Measurements from ENCODE around the gene PROM2. TPM values are rescaled to one million over a fixed set of nuclear protein-coding genes. Genes with fewer than 3 reads are reported as not detected.

The PROM2 gene
- total and polyA plus RNA-seq, 2 donors (not counting 3 experiments of a cell fraction or from before 2014, with no cell fraction given), result 0.39 to 0.60 TPM

DNA sequence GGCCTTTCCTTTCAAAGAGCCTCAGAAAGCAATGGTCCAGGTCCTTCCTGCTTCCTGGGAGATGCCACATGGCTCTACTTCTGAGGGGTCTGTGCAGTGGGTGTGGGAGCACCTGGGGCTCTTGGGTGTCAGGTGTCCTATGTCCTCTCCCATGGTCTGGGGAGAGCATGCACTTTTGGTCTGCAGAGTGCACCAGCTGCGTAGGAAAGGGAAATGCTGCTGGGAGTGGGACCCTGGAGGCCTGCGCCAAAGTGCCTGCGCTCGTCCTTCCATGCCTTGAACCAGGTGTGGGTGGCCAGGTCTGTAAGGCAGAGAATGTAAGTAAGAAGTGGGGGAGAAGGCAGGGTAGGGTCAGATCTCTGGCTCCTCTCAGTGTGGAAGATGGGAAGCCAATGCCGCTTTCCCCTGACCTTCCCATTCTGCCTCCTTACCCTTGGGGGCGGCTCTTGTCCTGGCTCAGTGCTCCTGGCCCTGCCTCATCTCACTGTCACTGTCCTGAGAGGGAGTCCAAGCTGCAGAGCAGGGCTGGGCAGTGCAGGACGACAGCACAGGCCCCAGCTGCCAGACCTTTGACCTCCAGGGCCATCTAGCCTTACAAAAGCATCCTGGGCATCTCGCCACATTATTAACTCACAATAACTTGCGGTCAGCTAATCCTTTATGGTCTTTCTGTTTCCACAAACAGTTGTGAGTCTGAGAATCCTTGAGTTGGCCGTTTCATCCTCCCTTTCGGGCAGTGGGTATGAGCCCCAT is 6.6 kb upstream of the PROM2 start:
- Histone ChIP-seq H3K36me3 (ENCODE audit: control insufficient read depth in 2 of 2, extremely low read depth in 1 of 2, insufficient read depth in 2 of 2, low read length in 2 of 2) (no peaks in the 10 kb centered on the region), H3K9me3 (replicated peaks; ENCODE audit: control insufficient read depth, insufficient read depth, low read length) (no peaks in the 10 kb centered on the region), H3K9me1 (replicated peaks; ENCODE audit: control insufficient read depth, extremely low read depth, insufficient read depth, low read length) (no peaks in the 10 kb centered on the region), H2AFZ (ENCODE audit: low read depth, low read length) (no peak overlapping the region), H3K9ac (replicated peaks; ENCODE audit: extremely low read depth, insufficient read depth, low read length) (no peak overlapping the region), H4K20me1 (replicated peaks; ENCODE audit: control insufficient read depth, extremely low read depth, insufficient read depth, low read length) (no peaks in the 10 kb centered on the region), H3K4me2 (ENCODE audit: insufficient read depth, low read length) (no peak overlapping the region), H3K4me1 (ENCODE audit: control insufficient read depth, extremely low read depth, insufficient read depth, low read length) (no peaks in the 10 kb centered on the region), H3K4me3 (replicated peaks in 1 of 3; ENCODE audit: insufficient read depth in 1 of 3, low read depth in 1 of 3, low read length in 3 of 3) (no peak overlapping the region), H3K27ac (ENCODE audit: insufficient read depth, low read depth, low read length) (no peak overlapping the region), H3K79me2 (ENCODE audit: control insufficient read depth, insufficient read depth, low read length) (no peaks in the 10 kb centered on the region), H3K27me3 (ENCODE audit: control insufficient read depth in 2 of 2, insufficient read depth in 2 of 2, low read length in 2 of 2) (no peaks in the 10 kb centered on the region)
- DNase-seq (ENCODE audit: low read depth, low spot score), result no peak
- FAIRE-seq, result no peak
- intact Hi-C loops (cut with micrococcal nuclease), result no loop called here
- TF ChIP-seq POLR2AphosphoS5 (IDR thresholded peaks at IDR 0.05; ENCODE audit: insufficient read depth, low read depth, low read length) (no peak), EZH2 (IDR thresholded peaks at IDR 0.05; ENCODE audit: borderline replicate concordance, low read depth, low read length, severe bottlenecking) (no peak), JUN (IDR thresholded peaks at IDR 0.05; ENCODE audit: borderline replicate concordance, insufficient read depth, insufficient read length, low read depth) (no peak), POLR2A (IDR thresholded peaks at IDR 0.05; ENCODE audit: low read depth, low read length) (no peak), GATA2 (IDR thresholded peaks at IDR 0.05; ENCODE audit: insufficient read depth, insufficient read length, low read depth, low read length) (no peak), FOS (IDR thresholded peaks at IDR 0.05; ENCODE audit: borderline replicate concordance, insufficient read depth, low read length) (no peak), MYC (IDR thresholded peaks at IDR 0.05; ENCODE audit: low read depth, low read length) (no peak)
- TF ChIP-seq, protein P1, sequence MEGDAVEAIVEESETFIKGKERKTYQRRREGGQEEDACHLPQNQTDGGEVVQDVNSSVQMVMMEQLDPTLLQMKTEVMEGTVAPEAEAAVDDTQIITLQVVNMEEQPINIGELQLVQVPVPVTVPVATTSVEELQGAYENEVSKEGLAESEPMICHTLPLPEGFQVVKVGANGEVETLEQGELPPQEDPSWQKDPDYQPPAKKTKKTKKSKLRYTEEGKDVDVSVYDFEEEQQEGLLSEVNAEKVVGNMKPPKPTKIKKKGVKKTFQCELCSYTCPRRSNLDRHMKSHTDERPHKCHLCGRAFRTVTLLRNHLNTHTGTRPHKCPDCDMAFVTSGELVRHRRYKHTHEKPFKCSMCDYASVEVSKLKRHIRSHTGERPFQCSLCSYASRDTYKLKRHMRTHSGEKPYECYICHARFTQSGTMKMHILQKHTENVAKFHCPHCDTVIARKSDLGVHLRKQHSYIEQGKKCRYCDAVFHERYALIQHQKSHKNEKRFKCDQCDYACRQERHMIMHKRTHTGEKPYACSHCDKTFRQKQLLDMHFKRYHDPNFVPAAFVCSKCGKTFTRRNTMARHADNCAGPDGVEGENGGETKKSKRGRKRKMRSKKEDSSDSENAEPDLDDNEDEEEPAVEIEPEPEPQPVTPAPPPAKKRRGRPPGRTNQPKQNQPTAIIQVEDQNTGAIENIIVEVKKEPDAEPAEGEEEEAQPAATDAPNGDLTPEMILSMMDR (IDR thresholded peaks at IDR 0.05; ENCODE audit: extremely low read depth in 1 of 2, insufficient read depth in 1 of 2, low read depth in 1 of 2, low read length in 2 of 2), result no peak
- TF ChIP-seq, protein P2, sequence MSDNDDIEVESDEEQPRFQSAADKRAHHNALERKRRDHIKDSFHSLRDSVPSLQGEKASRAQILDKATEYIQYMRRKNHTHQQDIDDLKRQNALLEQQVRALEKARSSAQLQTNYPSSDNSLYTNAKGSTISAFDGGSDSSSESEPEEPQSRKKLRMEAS (IDR thresholded peaks at IDR 0.05; ENCODE audit: insufficient read depth, insufficient read length), result no peak
- BruUV-seq (replicated peaks), result no TSS peak
- POLR2A ChIA-PET, result no interaction called here
- dilution Hi-C loops (cut with MboI; ENCODE audit: extremely low pct_ligation_motif_present, low sequenced_read_pairs), result no loop called here
- CTCF ChIA-PET, result no interaction called here
